Prostate gland (tissue), 2 donors: ENCODE measurements around the gene LRSAM1. TPM values are rescaled to one million over a fixed set of nuclear protein-coding genes. Genes with fewer than 3 reads are reported as not detected.

ENCODE experiments used
- DNase-seq: peaks from one replicate; pipeline ENCODE4 v3.0.0-alpha.2; 2019; ENCODE audit warnings: low spot score
- H3K27ac ChIP-seq, 2 donors: fragments of 200-600 bp; sonication (generic); 2 replicates each; pipeline ENCODE4 v1.5.1; 2017 to 2019
- H3K27me3 ChIP-seq: fragments of 200-600 bp; sonication (generic); replicated peaks from 2 replicates; pipeline ENCODE4 v1.5.1; 2019; ENCODE audit not compliant: insufficient read depth
- H3K36me3 ChIP-seq, 2 donors: fragments of 200-600 bp; sonication (generic); 1 replicate in 1 of 2; 2 replicates in 1 of 2; pipeline versions ENCODE4 v1.5.1 to v1.8.1; 2017 to 2019
- H3K4me1 ChIP-seq: fragments of 200-600 bp; sonication (generic); replicated peaks from 2 replicates; pipeline ENCODE4 v1.5.1; 2019
- H3K4me3 ChIP-seq, 2 donors: fragments of 200-600 bp; sonication (generic); 2 replicates each; pipeline ENCODE4 v1.5.1; 2017 to 2019
- H3K9me3 ChIP-seq: fragments of 200-600 bp; sonication (generic); 2 replicates; pipeline ENCODE4 v1.5.1; 2017
- POLR2A ChIP-seq: fragments of 450-650 bp; IDR thresholded peaks from one replicate; pipeline ENCODE4 v1.6.1; 2016; ENCODE audit warnings: antibody characterized with exemption, mild to moderate bottlenecking
- POLR2AphosphoS5 ChIP-seq: sonication (generic); formaldehyde crosslinking; IDR thresholded peaks from one replicate; pipeline ENCODE4 v1.6.1; 2017; ENCODE audit warnings: antibody characterized with exemption
- WGBS: methylation state at CpG from one replicate; pipeline ENCODE4 v1.1.5; 2018; 5-methylcytosine and 5-hydroxymethylcytosine counted together
- intact Hi-C: fragments of 100-400 bp; cut with DNase I; formaldehyde crosslinking; loops from one replicate; pipeline ENCODE4 v1.14.2; 2022
- total RNA-seq, 2 donors: library from RNA; depleted of rRNA; stranded (reverse); fragments of >200 nt; gene quantifications; one replicate each; pipeline ENCODE4 v1.1.0, GENCODE V29; 2016
- TF ChIP-seq, protein P1 (sequence below), 4 experiments: fragments of 200-600 bp in 2 of 4; fragments of 450-650 bp in 2 of 4; sonication (generic) in 2 of 4; IDR thresholded peaks; 1 replicate in 3 of 4; 2 replicates in 1 of 4; pipeline ENCODE4 v1.5.1; 2016 to 2019; ENCODE audit warnings: antibody characterized with exemption in 4 of 4, mild to moderate bottlenecking in 2 of 4, moderate library complexity in 2 of 4

LRSAM1 gene
- total RNA-seq, 2 donors from 2014 or later, result 14.8 to 30.5 TPM

DNA sequence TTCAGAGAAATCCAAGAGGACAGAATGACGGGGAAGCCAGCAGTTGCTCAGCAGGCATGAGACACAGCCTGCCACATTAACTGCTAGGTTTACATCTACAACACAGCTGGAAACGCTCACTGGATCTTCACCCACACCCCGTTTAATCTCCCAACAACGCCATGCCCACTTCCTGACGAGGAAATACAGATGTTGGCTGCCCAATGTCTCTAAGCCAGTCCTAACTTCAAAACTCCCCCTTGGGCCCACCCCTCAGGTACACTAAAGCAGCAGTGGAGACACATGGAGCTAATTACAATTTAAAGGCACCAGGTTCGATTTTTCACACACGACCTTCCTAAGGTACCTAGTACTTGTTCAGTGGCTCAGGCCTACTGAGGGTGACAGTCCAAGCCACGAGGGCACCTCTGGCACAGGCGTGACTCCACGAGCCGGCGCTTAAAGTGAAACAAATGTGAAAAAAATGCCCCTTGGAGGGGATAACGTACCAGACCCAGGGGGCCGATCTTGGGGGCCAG, 1.0 kb upstream of the LRSAM1 start:
- Histone ChIP-seq H3K4me3 (peak overlapping the region; percentile 70 to 78), H3K4me1 (peaks cover 16% of the 10 kb centered on the region), H3K9me3 (no peaks in the 10 kb centered on the region), H3K27ac (peak overlapping the region; percentile 93 to 94), H3K36me3 (peaks cover 2 to 12% of the 10 kb centered on the region in 2 donors), H3K27me3 (no peaks in the 10 kb centered on the region)
- TF ChIP-seq, protein P1, sequence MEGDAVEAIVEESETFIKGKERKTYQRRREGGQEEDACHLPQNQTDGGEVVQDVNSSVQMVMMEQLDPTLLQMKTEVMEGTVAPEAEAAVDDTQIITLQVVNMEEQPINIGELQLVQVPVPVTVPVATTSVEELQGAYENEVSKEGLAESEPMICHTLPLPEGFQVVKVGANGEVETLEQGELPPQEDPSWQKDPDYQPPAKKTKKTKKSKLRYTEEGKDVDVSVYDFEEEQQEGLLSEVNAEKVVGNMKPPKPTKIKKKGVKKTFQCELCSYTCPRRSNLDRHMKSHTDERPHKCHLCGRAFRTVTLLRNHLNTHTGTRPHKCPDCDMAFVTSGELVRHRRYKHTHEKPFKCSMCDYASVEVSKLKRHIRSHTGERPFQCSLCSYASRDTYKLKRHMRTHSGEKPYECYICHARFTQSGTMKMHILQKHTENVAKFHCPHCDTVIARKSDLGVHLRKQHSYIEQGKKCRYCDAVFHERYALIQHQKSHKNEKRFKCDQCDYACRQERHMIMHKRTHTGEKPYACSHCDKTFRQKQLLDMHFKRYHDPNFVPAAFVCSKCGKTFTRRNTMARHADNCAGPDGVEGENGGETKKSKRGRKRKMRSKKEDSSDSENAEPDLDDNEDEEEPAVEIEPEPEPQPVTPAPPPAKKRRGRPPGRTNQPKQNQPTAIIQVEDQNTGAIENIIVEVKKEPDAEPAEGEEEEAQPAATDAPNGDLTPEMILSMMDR (IDR thresholded peaks at IDR 0.05), result no peak
- TF ChIP-seq POLR2AphosphoS5 (no peak), POLR2A (no peak)
- 2% methylated on average over 14 of the region's 14 CpGs for WGBS
- DNase-seq, result no peak
- intact Hi-C loops, result no loop called here

DNA sequence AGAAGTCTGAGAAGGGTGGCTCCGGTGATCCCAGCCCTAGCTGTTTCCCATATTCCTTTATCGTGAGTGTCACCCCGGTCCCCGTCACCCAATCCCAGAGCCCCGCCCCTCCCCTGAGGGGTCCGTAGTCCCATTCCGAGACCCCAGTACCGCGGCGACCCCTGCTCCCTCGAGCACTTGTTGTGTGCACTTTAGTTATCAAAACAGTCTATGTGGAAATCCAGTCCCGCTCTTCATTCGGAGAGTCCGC, 223 bp downstream of the LRSAM1 start:
- H3K4me3 ChIP-seq, result peak overlapping the region; percentile 70 to 78
- under 1% methylated on average over 14 of the region's 14 CpGs for WGBS
- H3K27ac ChIP-seq, result peak overlapping the region; percentile 93 to 94
- H3K9me3 ChIP-seq, result no peaks in the 10 kb centered on the region
- peak; percentile 38 for TF ChIP-seq POLR2A
- TF ChIP-seq, protein P1 (IDR thresholded peaks at IDR 0.05), result no peak
- no peak for TF ChIP-seq POLR2AphosphoS5
- no peaks in the 10 kb centered on the region for H3K27me3 ChIP-seq
- intact Hi-C loops, result no loop called here
- H3K4me1 ChIP-seq, result peaks cover 16% of the 10 kb centered on the region
- H3K36me3 ChIP-seq, result peaks cover 0 to 12% of the 10 kb centered on the region in 2 donors
- DNase-seq, result no peak

DNA sequence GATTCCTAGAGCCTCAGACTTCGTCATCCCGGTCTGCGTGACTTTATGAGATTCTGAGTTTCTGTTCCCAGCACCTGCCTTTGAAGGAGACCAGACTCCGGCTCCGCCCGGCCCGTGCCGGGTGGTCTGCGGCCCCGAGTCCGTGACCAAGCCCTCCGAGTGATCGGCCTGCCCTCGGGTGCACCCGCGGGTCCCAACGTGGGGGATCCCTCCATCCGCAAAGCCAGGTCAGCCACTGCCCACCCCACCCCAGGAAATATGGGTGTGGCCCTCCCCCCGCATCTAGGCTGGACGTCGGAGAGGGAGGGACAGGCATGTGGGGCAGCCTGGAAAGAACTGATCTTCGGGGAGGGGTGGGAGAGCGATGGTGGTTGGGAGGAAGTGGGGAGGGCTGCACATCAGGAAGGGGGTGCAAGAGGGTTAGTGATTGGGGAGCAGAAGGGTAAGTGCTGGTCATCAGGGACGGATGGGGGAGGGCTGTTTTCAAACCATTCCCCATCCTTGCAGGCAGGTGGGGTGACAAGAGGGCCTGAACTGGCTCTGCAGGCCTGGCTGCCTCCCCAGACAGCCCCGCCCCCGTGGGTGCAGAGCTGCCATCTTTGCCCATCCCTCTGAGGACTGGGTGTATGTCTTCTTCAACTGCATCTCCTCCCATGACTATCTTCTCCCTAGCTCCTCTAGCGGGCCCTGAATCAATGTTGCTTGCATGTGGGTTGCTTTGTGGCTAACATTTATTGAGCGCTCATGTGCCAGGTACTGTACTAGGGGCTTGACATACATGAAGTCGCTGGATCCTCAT, 747 bp downstream of the LRSAM1 start:
- TF ChIP-seq POLR2A, result no peak
- TF ChIP-seq, protein P1 (IDR thresholded peaks at IDR 0.05), result no peak
- no peak for TF ChIP-seq POLR2AphosphoS5
- Histone ChIP-seq H3K4me1 (peaks cover 16% of the 10 kb centered on the region), H3K4me3 (peak overlapping the region; percentile 70 to 78), H3K27me3 (no peaks in the 10 kb centered on the region), H3K36me3 (peaks cover 0 to 12% of the 10 kb centered on the region in 2 donors), H3K27ac (peak overlapping the region; percentile 93 to 94), H3K9me3 (no peaks in the 10 kb centered on the region)
- WGBS, result 9% methylated on average over 29 of the region's 29 CpGs
- DNase-seq, result peak; percentile 46
- intact Hi-C loops, result no loop called here

DNA sequence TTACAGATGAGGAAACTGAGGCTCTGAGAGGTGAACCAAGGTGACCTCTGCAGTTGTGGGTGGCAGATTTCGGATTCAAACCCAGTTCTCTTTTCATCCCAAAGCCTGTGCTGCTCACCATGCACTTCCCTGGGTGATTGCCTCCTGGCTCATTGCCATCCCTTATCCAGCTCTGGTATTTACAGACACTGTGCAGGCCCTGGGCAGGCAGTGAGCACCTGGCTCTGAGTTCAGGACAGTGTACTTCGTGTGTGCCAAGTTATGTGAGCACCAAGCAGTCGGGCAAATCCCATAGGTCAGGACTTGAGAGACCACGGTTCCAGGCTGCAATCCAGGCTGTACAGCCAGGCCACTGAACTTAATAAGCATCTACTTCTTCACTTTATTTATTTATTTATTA, 1.4 kb downstream of the LRSAM1 start:
- H3K27ac ChIP-seq, result peak overlapping the region in 1 of 2 donors; percentile 94

DNA sequence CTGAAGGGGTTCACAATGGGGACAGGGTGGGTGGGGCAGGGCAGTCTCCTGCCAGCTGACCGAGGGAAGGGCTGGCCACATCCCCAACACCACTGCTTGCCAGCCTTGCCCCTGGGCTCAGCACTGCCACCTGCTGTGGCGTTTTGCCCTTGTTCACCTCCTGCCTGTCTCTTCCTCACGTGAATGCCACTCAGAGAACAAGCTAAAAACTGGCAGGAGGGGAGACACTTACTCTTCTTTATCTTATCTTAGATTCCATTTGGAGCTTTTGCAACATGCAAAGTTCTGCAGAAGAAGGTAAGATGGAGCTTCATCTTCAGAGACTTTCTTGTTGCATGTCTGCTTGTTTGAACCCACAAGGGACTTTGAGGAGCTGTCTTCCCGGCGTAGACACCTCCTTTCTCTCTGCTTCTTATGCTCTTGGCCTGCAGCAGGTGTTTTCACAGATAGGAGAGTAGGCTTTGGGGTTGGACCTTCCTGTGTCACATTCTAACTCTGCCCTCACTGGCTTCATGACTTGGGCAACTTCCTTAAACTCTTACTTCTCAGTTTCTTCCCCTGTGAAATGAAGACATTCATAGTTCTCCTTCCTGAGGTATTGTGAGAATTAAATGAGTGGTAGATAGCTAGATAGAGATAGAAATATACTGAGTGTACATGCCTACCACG, 4.1 kb downstream of the LRSAM1 start:
- 54% methylated on average over 6 of the region's 6 CpGs for WGBS
- no peak for DNase-seq
- intact Hi-C loops, result no loop called here
- peaks cover 0 to 4% of the 10 kb centered on the region in 2 donors for H3K36me3 ChIP-seq
- peaks cover 7% of the 10 kb centered on the region for H3K4me1 ChIP-seq
- no peak for TF ChIP-seq POLR2AphosphoS5
- TF ChIP-seq, protein P1 (IDR thresholded peaks at IDR 0.05), result peak in 2 of 4 experiments; percentile 21 to 28
- H3K27ac ChIP-seq, result no peak overlapping the region
- no peaks in the 10 kb centered on the region for H3K9me3 ChIP-seq
- no peak overlapping the region for H3K4me3 ChIP-seq
- H3K27me3 ChIP-seq, result no peaks in the 10 kb centered on the region

More for the DNA sequence above, 1.4 kb downstream of the LRSAM1 start:
- DNase-seq, result peak; percentile 52
- peaks cover 0 to 8% of the 10 kb centered on the region in 2 donors for H3K36me3 ChIP-seq
- intact Hi-C loops, result no loop called here
- no peak overlapping the region for H3K4me3 ChIP-seq
- TF ChIP-seq POLR2A (no peak), POLR2AphosphoS5 (peak; percentile 18)
- H3K4me1 ChIP-seq, result peaks cover 16% of the 10 kb centered on the region
- H3K9me3 ChIP-seq, result no peaks in the 10 kb centered on the region
- 41% methylated on average over 4 of the region's 4 CpGs for WGBS
- no peaks in the 10 kb centered on the region for H3K27me3 ChIP-seq
